Measurements from ENCODE around the gene NREP.

GRCh38 chr5:111691508-111691907 lies 65.5 kb downstream of the NREP start:
- TF ChIP-seq SP1 (CRISPR knock-in tag; conservative IDR thresholded peaks at IDR 0.05), result no peak
- no peak for TF ChIP-seq CTCF (IDR thresholded peaks at IDR 0.05)
- TF ChIP-seq ESRRA (CRISPR knock-in tag; IDR thresholded peaks at IDR 0.05; ENCODE audit: borderline replicate concordance), result no peak
- no peak for TF ChIP-seq NFYB (CRISPR knock-in tag; conservative IDR thresholded peaks at IDR 0.05; ENCODE audit: low read depth)
- no peak for TF ChIP-seq RORB (CRISPR knock-in tag; IDR thresholded peaks at IDR 0.05)
- no peak for TF ChIP-seq CREB1 (CRISPR knock-in tag; IDR thresholded peaks at IDR 0.05)
- TF ChIP-seq ZNF532 (CRISPR knock-in tag; IDR thresholded peaks at IDR 0.05; ENCODE audit: borderline replicate concordance), result no peak
- no peak for TF ChIP-seq NR3C1 (CRISPR knock-in tag; conservative IDR thresholded peaks at IDR 0.05; ENCODE audit: low read depth)
- TF ChIP-seq MLX (CRISPR knock-in tag; IDR thresholded peaks at IDR 0.05), result no peak
- TF ChIP-seq AFF4 (CRISPR knock-in tag; IDR thresholded peaks at IDR 0.05; ENCODE audit: borderline replicate concordance), result no peak

Data from WTC11 (cell line).